Tibial artery (tissue), 4 donors: ENCODE data around the gene ADSS1.
A peak's percentile ranks its signal among the peaks of the same experiment; 100 is the strongest.
"Not testable (repeated sequence)": the region's sequence is repeated elsewhere in the genome, so short reads cannot be mapped to it uniquely, and the experiment has no call there.

Source experiments
- DNase-seq, 2 donors: peaks; one replicate each; pipeline ENCODE4 v3.0.0-alpha.2; 2019
- H3K27ac ChIP-seq, 2 donors: fragments of 200-600 bp; sonication (generic) in 1 of 2; 1 replicate in 1 of 2; 2 replicates in 1 of 2; pipeline ENCODE4 v1.5.1; 2018 to 2019; ENCODE audit warnings: mild to moderate bottlenecking in 1 of 2
- H3K27me3 ChIP-seq, 2 donors: fragments of 200-600 bp; sonication (generic) in 1 of 2; one replicate each; pipeline versions ENCODE4 v1.5.1 to v1.6.0; 2016 to 2019
- H3K36me3 ChIP-seq, 3 donors: fragments of 200-600 bp; sonication (generic) in 2 of 3; one replicate each; pipeline ENCODE4 v1.5.1; 2016 to 2019; ENCODE audit warnings: mild to moderate bottlenecking in 2 of 3
- H3K4me1 ChIP-seq, 4 donors: fragments of 200-600 bp; sonication (generic) in 2 of 4; 1 replicate in 3 of 4; 2 replicates in 1 of 4; pipeline ENCODE4 v1.5.1; 2016 to 2019
- H3K4me3 ChIP-seq, 2 donors: fragments of 200-600 bp; sonication (generic) in 1 of 2; 1 replicate in 1 of 2; 2 replicates in 1 of 2; pipeline ENCODE4 v1.5.1; 2018 to 2019; ENCODE audit warnings: mild to moderate bottlenecking in 2 of 2
- H3K9me3 ChIP-seq, 3 donors: fragments of 200-600 bp; sonication (generic) in 1 of 3; one replicate each; pipeline ENCODE4 v1.5.1; 2016 to 2019
- CTCF ChIP-seq, 2 experiments: fragments of 200-600 bp in 1 of 2; fragments of 450-650 bp in 1 of 2; IDR thresholded peaks; one replicate each; pipeline ENCODE4 v1.5.1; 2017 to 2019; ENCODE audit warnings: antibody characterized with exemption in 2 of 2, mild to moderate bottlenecking in 1 of 2, moderate library complexity in 1 of 2
- intact Hi-C: fragments of 100-400 bp; cut with DNase I; formaldehyde crosslinking; loops from one replicate; pipeline ENCODE4 v1.15.0; 2023; ENCODE audit warnings: low total_unique reads

The ADSS1 gene

GRCh38 chr14:104724981-104725771 lies 1.1 kb downstream of the ADSS1 start:
- Histone ChIP-seq H3K27ac (peak overlapping the region; percentile 82 to 83), H3K4me1 (peaks cover 7 to 82% (median 69%) of the 10 kb centered on the region in 4 donors), H3K27me3 (no peaks in the 10 kb centered on the region), H3K4me3 (peak overlapping the region; percentile 66 to 78), H3K9me3 (no peaks in the 10 kb centered on the region), H3K36me3 (peaks cover 0 to under 1% (median under 1%) of the 10 kb centered on the region in 3 donors)
- intact Hi-C loops, result no loop called here
- TF ChIP-seq CTCF (IDR thresholded peaks at IDR 0.05), result peak; percentile 25 to 31
- peak; percentile 58 to 92 for DNase-seq

- Histone ChIP-seq H3K36me3 (no peaks in the 10 kb centered on the region), H3K4me1 (peaks cover 7 to 90% (median 76%) of the 10 kb centered on the region in 4 donors), H3K4me3 (peak overlapping the region; percentile 66 to 78), H3K27ac (peak overlapping the region; percentile 82 to 83), H3K9me3 (no peaks in the 10 kb centered on the region), H3K27me3 (no peaks in the 10 kb centered on the region)
- peak in 1 of 2 donors; percentile 87 for DNase-seq
- peak; percentile 15 to 39 for TF ChIP-seq CTCF (IDR thresholded peaks at IDR 0.05)
- intact Hi-C loops, result no loop called here
Observed at GRCh38 chr14:104725772-104726548, 1.9 kb downstream of the ADSS1 start.

- intact Hi-C loops, result no loop called here
- Histone ChIP-seq H3K9me3 (no peaks in the 10 kb centered on the region), H3K4me3 (no peak overlapping the region), H3K36me3 (no peaks in the 10 kb centered on the region), H3K27me3 (no peaks in the 10 kb centered on the region), H3K4me1 (peaks cover 7 to 92% (median 80%) of the 10 kb centered on the region in 4 donors), H3K27ac (peak overlapping the region; percentile 82 to 83)
- DNase-seq, result no peak
- TF ChIP-seq CTCF (IDR thresholded peaks at IDR 0.05), result no peak
Observed at GRCh38 chr14:104726600-104727451, 2.8 kb downstream of the ADSS1 start.

- Histone ChIP-seq H3K9me3 (no peaks in the 10 kb centered on the region), H3K4me3 (no peak overlapping the region), H3K36me3 (no peaks in the 10 kb centered on the region), H3K27me3 (no peaks in the 10 kb centered on the region), H3K27ac (peak overlapping the region; percentile 82 to 83), H3K4me1 (peaks cover 11 to 92% (median 80%) of the 10 kb centered on the region in 4 donors)
- DNase-seq, result no peak
- TF ChIP-seq CTCF (IDR thresholded peaks at IDR 0.05), result no peak
- intact Hi-C loops, result no loop called here
Observed at GRCh38 chr14:104728631-104729030, 4.6 kb downstream of the ADSS1 start.

GRCh38 chr14:104729176-104729834 lies 5.3 kb downstream of the ADSS1 start:
- peaks cover 8 to 95% (median 81%) of the 10 kb centered on the region in 4 donors for H3K4me1 ChIP-seq
- H3K4me3 ChIP-seq, DNase-seq, H3K36me3 ChIP-seq, H3K9me3 ChIP-seq, H3K27me3 ChIP-seq, intact Hi-C loops: not testable (repeated sequence)
- peak overlapping the region; percentile 83 to 98 for H3K27ac ChIP-seq
